ENCODE measurements around the gene ZFR2. TPM values are rescaled to one million over a fixed set of nuclear protein-coding genes. Genes with fewer than 3 reads are reported as not detected.

The ZFR2 gene
- total RNA-seq, 1 donor from 2014 or later: 4.7 TPM

GRCh38 chr19:3800996-3801395 lies 67.8 kb downstream of the ZFR2 start:
- H3K4me3 Mint-ChIP-seq: no peak overlapping the region
- no peak overlapping the region for H3K27ac Mint-ChIP-seq
- DNase-seq (ENCODE audit: extremely low spot score, unreplicated experiment): no peak
- H3K27me3 Mint-ChIP-seq: peaks cover 56% of the 10 kb centered on the region
- peaks cover 6% of the 10 kb centered on the region for H3K9me3 Mint-ChIP-seq
- H3K36me3 Mint-ChIP-seq: no peaks in the 10 kb centered on the region
- no peak for TF ChIP-seq CTCF (conservative IDR thresholded peaks at IDR 0.05)
- no peaks in the 10 kb centered on the region for H3K4me1 Mint-ChIP-seq (ENCODE audit: unreplicated experiment)

- Mint-ChIP-seq H3K4me1 (ENCODE audit: unreplicated experiment) (no peaks in the 10 kb centered on the region), H3K27me3 (peaks cover 53% of the 10 kb centered on the region), H3K27ac (no peak overlapping the region), H3K4me3 (no peak overlapping the region), H3K36me3 (no peaks in the 10 kb centered on the region), H3K9me3 (peaks cover 6% of the 10 kb centered on the region)
- no peak for DNase-seq (ENCODE audit: extremely low spot score, unreplicated experiment)
- TF ChIP-seq CTCF (conservative IDR thresholded peaks at IDR 0.05): no peak
Observed at GRCh38 chr19:3798137-3798536, 70.7 kb downstream of the ZFR2 start.

DNA sequence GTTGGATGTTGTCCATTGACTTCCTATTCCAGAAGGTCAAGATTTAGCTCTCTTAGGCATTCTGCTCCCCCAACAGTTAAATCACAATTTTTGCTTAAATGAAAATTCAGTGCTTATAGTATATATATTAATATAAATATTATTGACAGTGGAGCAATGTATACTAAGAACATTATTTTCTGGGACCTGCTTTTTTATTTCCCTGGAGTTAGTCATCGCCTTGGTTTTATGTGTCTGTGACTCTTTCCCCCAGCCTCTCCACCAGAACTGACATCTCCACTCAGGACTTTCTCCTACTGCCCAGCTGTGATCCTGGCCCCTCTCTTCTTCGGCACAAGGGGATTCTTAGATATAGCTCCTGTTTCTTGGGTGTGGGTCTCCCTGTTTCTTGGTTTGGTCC lies 72.5 kb downstream of the ZFR2 start:
- Mint-ChIP-seq H3K4me1 (ENCODE audit: unreplicated experiment) (no peaks in the 10 kb centered on the region), H3K36me3 (no peaks in the 10 kb centered on the region), H3K9me3 (peaks cover 6% of the 10 kb centered on the region), H3K27me3 (peaks cover 44% of the 10 kb centered on the region), H3K27ac (no peak overlapping the region), H3K4me3 (no peak overlapping the region)
- TF ChIP-seq CTCF (conservative IDR thresholded peaks at IDR 0.05): no peak
- DNase-seq (ENCODE audit: extremely low spot score, unreplicated experiment): no peak

GRCh38 chr19:3793799-3794198 lies 75.0 kb downstream of the ZFR2 start:
- H3K4me1 Mint-ChIP-seq (ENCODE audit: unreplicated experiment): no peaks in the 10 kb centered on the region
- no peak overlapping the region for H3K4me3 Mint-ChIP-seq
- TF ChIP-seq CTCF (conservative IDR thresholded peaks at IDR 0.05): no peak
- H3K36me3 Mint-ChIP-seq: no peaks in the 10 kb centered on the region
- peaks cover 46% of the 10 kb centered on the region for H3K27me3 Mint-ChIP-seq
- no peak overlapping the region for H3K27ac Mint-ChIP-seq
- peaks cover 12% of the 10 kb centered on the region for H3K9me3 Mint-ChIP-seq
- DNase-seq (ENCODE audit: extremely low spot score, unreplicated experiment): no peak

DNA sequence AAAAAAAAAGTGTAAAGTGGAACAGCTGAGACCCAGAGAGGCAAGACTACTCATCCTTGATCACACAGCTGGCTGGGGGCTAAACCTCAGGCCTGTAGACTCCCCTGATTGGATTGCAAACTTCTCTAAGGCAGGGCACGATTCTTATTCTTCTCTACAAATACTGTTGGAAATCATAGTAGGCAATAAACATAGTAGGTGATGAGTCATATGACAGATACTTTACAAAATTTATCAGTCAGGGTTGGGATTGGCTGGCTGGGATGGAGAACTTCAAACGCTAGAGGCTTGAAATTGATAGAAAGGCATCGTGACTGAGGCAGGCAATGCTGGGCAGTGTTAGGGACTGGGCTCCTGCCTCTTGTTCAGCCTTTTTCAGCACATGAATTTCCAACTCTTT lies 76.7 kb downstream of the ZFR2 start:
- Mint-ChIP-seq H3K4me3 (no peak overlapping the region), H3K27ac (no peak overlapping the region), H3K9me3 (peaks cover 12% of the 10 kb centered on the region), H3K27me3 (peaks cover 50% of the 10 kb centered on the region), H3K4me1 (ENCODE audit: unreplicated experiment) (no peaks in the 10 kb centered on the region), H3K36me3 (no peaks in the 10 kb centered on the region)
- no peak for TF ChIP-seq CTCF (conservative IDR thresholded peaks at IDR 0.05)
- no peak for DNase-seq (ENCODE audit: extremely low spot score, unreplicated experiment)

DNA sequence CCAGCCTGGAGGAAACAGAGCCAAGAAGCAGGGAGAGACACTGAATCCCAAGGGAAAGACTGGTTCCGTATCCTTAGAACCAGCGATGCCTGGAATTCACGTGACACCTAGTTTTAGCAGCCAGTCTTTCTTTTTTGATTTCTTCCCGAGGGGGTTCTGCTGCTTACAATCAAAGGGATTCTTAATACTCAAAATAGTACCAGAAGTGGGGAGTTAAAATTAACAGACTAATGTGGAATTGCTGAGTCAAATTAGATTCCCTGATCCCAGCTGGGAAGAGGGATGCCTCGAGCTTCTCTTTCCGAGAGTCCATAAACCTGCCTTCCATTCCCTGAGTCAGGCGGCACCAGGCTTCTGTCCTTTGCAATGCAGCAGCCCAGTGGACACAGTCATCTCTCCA lies 77.9 kb downstream of the ZFR2 start:
- no peak for DNase-seq (ENCODE audit: extremely low spot score, unreplicated experiment)
- H3K4me1 Mint-ChIP-seq (ENCODE audit: unreplicated experiment): no peaks in the 10 kb centered on the region
- no peaks in the 10 kb centered on the region for H3K36me3 Mint-ChIP-seq
- no peak for TF ChIP-seq CTCF (conservative IDR thresholded peaks at IDR 0.05)
- H3K9me3 Mint-ChIP-seq: peaks cover 6% of the 10 kb centered on the region
- H3K4me3 Mint-ChIP-seq: no peak overlapping the region
- peaks cover 51% of the 10 kb centered on the region for H3K27me3 Mint-ChIP-seq
- no peak overlapping the region for H3K27ac Mint-ChIP-seq
